Prostate gland (tissue), 2 donors: ENCODE results near the gene GLYATL1. TPM values are rescaled to one million over a fixed set of nuclear protein-coding genes. Genes with fewer than 3 reads are reported as not detected.

Experiments used
- DNase-seq: peaks from one replicate; pipeline ENCODE4 v3.0.0-alpha.2; 2019; ENCODE audit warnings: low spot score
- H3K27ac ChIP-seq, 2 donors: fragments of 200-600 bp; sonication (generic); 2 replicates each; pipeline ENCODE4 v1.5.1; 2017 to 2019
- H3K27me3 ChIP-seq: fragments of 200-600 bp; sonication (generic); replicated peaks from 2 replicates; pipeline ENCODE4 v1.5.1; 2019; ENCODE audit not compliant: insufficient read depth
- H3K36me3 ChIP-seq, 2 donors: fragments of 200-600 bp; sonication (generic); 1 replicate in 1 of 2; 2 replicates in 1 of 2; pipeline versions ENCODE4 v1.5.1 to v1.8.1; 2017 to 2019
- H3K4me1 ChIP-seq: fragments of 200-600 bp; sonication (generic); replicated peaks from 2 replicates; pipeline ENCODE4 v1.5.1; 2019
- H3K4me3 ChIP-seq, 2 donors: fragments of 200-600 bp; sonication (generic); 2 replicates each; pipeline ENCODE4 v1.5.1; 2017 to 2019
- H3K9me3 ChIP-seq: fragments of 200-600 bp; sonication (generic); 2 replicates; pipeline ENCODE4 v1.5.1; 2017
- POLR2A ChIP-seq: fragments of 450-650 bp; IDR thresholded peaks from one replicate; pipeline ENCODE4 v1.6.1; 2016; ENCODE audit warnings: antibody characterized with exemption, mild to moderate bottlenecking
- POLR2AphosphoS5 ChIP-seq: sonication (generic); formaldehyde crosslinking; IDR thresholded peaks from one replicate; pipeline ENCODE4 v1.6.1; 2017; ENCODE audit warnings: antibody characterized with exemption
- WGBS: methylation state at CpG from one replicate; pipeline ENCODE4 v1.1.5; 2018; 5-methylcytosine and 5-hydroxymethylcytosine counted together
- intact Hi-C: fragments of 100-400 bp; cut with DNase I; formaldehyde crosslinking; loops from one replicate; pipeline ENCODE4 v1.14.2; 2022
- total RNA-seq, 2 donors: library from RNA; depleted of rRNA; stranded (reverse); fragments of >200 nt; gene quantifications; one replicate each; pipeline ENCODE4 v1.1.0, GENCODE V29; 2016
- TF ChIP-seq, protein P1 (sequence below), 4 experiments: fragments of 200-600 bp in 2 of 4; fragments of 450-650 bp in 2 of 4; sonication (generic) in 2 of 4; IDR thresholded peaks; 1 replicate in 3 of 4; 2 replicates in 1 of 4; pipeline ENCODE4 v1.5.1; 2016 to 2019; ENCODE audit warnings: antibody characterized with exemption in 4 of 4, mild to moderate bottlenecking in 2 of 4, moderate library complexity in 2 of 4

The GLYATL1 gene
- total RNA-seq, 2 donors from 2014 or later: 4.0 to 33.7 TPM

DNA sequence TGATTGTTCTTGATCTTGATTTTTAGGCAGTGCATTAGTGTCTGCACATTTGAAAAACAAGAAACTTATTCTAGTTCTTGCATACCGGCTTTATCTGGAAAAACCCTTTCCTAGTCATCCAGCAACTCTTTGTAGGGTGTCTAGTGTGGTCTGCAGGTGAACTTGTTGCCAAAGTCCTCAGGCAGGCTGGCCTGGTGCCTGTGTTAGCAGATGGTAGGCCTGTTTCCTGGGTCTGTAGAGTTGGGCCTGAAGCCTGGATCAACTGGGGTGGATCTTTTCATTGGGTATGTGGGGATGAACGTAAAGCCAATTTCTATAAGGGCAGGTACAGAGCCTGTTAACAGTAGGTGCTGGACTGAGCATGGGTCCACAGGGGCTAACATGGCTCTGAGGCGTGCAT lies 5.6 kb upstream of the GLYATL1 start:
- DNase-seq: no peak
- WGBS: 72% methylated on average over 3 of the region's 3 CpGs
- no peaks in the 10 kb centered on the region for H3K36me3 ChIP-seq
- no peaks in the 10 kb centered on the region for H3K4me1 ChIP-seq
- intact Hi-C loops: no loop called here
- no peak overlapping the region for H3K27ac ChIP-seq
- no peak overlapping the region for H3K4me3 ChIP-seq
- no peaks in the 10 kb centered on the region for H3K9me3 ChIP-seq
- no peaks in the 10 kb centered on the region for H3K27me3 ChIP-seq
- TF ChIP-seq, protein P1, sequence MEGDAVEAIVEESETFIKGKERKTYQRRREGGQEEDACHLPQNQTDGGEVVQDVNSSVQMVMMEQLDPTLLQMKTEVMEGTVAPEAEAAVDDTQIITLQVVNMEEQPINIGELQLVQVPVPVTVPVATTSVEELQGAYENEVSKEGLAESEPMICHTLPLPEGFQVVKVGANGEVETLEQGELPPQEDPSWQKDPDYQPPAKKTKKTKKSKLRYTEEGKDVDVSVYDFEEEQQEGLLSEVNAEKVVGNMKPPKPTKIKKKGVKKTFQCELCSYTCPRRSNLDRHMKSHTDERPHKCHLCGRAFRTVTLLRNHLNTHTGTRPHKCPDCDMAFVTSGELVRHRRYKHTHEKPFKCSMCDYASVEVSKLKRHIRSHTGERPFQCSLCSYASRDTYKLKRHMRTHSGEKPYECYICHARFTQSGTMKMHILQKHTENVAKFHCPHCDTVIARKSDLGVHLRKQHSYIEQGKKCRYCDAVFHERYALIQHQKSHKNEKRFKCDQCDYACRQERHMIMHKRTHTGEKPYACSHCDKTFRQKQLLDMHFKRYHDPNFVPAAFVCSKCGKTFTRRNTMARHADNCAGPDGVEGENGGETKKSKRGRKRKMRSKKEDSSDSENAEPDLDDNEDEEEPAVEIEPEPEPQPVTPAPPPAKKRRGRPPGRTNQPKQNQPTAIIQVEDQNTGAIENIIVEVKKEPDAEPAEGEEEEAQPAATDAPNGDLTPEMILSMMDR (IDR thresholded peaks at IDR 0.05): no peak
- TF ChIP-seq POLR2AphosphoS5 (no peak), POLR2A (no peak)

DNA sequence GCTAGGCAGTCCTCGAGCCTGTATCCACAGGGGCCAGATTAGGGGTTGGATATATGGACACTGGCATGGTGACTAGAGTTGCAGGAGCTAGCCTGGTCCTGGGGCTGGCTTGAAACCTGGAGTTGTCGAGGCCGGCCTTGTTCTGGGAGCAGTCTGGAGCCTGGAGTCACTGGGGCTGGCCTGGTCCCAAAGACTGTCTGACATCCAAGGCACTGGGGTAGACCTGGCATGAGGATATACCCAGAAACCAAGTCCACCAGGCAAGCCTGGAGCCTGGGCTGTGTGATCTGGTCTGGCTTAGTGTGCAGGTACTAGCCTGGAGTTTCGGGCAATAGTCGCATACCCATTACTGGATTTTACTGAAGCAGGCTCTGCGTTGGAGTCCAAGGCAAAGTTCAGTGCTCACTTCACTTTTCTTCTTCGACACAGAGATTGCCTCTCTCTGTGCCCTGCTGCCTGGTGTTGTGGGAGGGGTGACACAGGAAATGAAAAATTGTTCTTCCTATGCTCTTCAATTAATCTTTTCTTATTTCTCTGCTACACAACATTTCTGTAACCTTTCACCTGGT lies 4.3 kb upstream of the GLYATL1 start:
- H3K27ac ChIP-seq: no peak overlapping the region

GRCh38 chr11:58938398-58938797 lies 890 bp upstream of the GLYATL1 start:
- Histone ChIP-seq H3K9me3 (no peaks in the 10 kb centered on the region), H3K27ac (no peak overlapping the region), H3K27me3 (no peaks in the 10 kb centered on the region), H3K4me1 (no peaks in the 10 kb centered on the region), H3K36me3 (no peaks in the 10 kb centered on the region), H3K4me3 (no peak overlapping the region)
- intact Hi-C loops: no loop called here
- no peak for DNase-seq
- WGBS: 71% methylated on average over 4 of the region's 4 CpGs
- TF ChIP-seq POLR2A: no peak
- no peak for TF ChIP-seq POLR2AphosphoS5
- TF ChIP-seq, protein P1 (IDR thresholded peaks at IDR 0.05): no peak

More for the DNA sequence above, 4.3 kb upstream of the GLYATL1 start:
- 95% methylated on average over 7 of the region's 7 CpGs for WGBS
- TF ChIP-seq POLR2AphosphoS5 (no peak), POLR2A (no peak)
- TF ChIP-seq, protein P1 (IDR thresholded peaks at IDR 0.05): no peak
- intact Hi-C loops: no loop called here
- Histone ChIP-seq H3K4me1 (no peaks in the 10 kb centered on the region), H3K27me3 (no peaks in the 10 kb centered on the region), H3K9me3 (no peaks in the 10 kb centered on the region), H3K36me3 (no peaks in the 10 kb centered on the region), H3K4me3 (no peak overlapping the region)
- no peak for DNase-seq

DNA sequence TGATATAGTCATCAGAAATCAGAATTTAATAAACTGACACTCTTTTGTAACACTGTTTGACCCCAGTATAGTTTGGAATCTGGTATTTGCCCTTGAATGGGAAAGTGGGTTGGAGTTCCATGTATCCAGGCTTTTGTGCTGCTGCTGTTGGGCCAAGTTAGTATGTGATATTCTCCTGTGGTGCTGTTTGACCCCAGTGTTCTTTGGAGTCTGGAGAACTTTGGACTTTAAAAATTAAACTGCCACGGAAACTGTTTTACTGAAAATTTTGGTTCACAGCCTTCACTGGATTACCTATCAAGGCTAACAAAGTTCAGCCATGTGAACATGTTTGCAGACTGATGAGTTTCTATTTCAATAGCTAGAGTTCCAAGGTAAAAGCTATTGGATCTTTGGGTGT lies 740 bp downstream of the GLYATL1 start:
- Histone ChIP-seq H3K36me3 (no peaks in the 10 kb centered on the region), H3K4me3 (no peak overlapping the region), H3K9me3 (no peaks in the 10 kb centered on the region), H3K27me3 (no peaks in the 10 kb centered on the region), H3K27ac (no peak overlapping the region), H3K4me1 (no peaks in the 10 kb centered on the region)
- intact Hi-C loops: no loop called here
- DNase-seq: no peak
- 84% methylated on average over 1 of the region's 1 CpG for WGBS
- TF ChIP-seq POLR2AphosphoS5 (no peak), POLR2A (no peak)
- TF ChIP-seq, protein P1 (IDR thresholded peaks at IDR 0.05): no peak

GRCh38 chr11:58941838-58942237 lies 2.5 kb downstream of the GLYATL1 start:
- H3K27ac ChIP-seq: no peak overlapping the region
- H3K4me3 ChIP-seq: no peak overlapping the region
- H3K9me3 ChIP-seq: no peaks in the 10 kb centered on the region
- H3K27me3 ChIP-seq: no peaks in the 10 kb centered on the region
- WGBS: 91% methylated on average over 1 of the region's 1 CpG
- H3K36me3 ChIP-seq: no peaks in the 10 kb centered on the region
- DNase-seq: no peak
- intact Hi-C loops: no loop called here
- no peaks in the 10 kb centered on the region for H3K4me1 ChIP-seq
- TF ChIP-seq POLR2AphosphoS5 (no peak), POLR2A (no peak)
- TF ChIP-seq, protein P1 (IDR thresholded peaks at IDR 0.05): no peak
